DMS 273 (cell line): ENCODE measurements around the gene MORN2.

Experiments used
- DNase-seq: peaks from one replicate; lab custom pipeline; 2025; ENCODE audit not compliant: unreplicated experiment; lab: John Stamatoyannopoulos, UW

Gene MORN2

DNA sequence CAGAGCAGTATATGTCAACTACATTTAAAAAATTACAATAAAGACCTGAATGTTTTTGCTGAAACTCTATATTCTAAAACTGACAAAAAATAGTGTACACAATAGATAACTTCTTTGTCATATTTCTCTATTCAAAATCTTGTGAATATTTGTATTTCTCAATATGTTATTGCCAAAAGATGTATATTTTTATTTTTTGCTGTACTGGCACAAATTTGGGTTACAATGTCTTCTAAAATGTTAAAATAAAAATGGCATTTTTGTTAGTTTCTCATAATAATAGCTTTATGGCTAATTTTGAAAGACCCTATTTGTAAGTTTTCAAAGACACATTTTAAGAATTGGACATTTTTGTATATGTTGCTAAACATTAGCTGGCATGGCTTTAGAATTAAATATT lies 13.3 kb downstream of the MORN2 start:
- DNase-seq = no peak

DNA sequence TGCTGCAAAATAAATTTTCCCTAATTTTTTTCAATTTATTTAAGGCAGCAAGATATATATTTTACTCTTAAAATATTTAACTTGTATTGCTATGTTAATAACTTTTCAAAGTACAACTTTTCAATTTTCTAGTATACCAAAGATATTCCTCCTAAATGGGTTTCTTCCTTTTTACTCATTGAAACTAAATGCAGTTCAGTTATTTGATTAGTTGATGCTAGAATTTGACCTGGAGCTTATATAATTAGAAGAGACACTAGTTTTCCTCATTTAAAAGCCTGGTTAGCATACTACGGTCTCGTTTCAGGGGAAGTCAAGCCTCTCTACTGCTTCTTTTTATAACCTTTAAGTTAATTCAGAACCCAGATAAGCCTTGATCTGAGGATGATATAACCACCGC lies 13.8 kb downstream of the MORN2 start, which contains the start of gene ARHGEF33:
Gene ARHGEF33, plus strand, starts transcription at position 301 of the 400 bp plus-strand sequence. CDS start 29,573 bp downstream, outside the sequence.
- no peak for DNase-seq

DNA sequence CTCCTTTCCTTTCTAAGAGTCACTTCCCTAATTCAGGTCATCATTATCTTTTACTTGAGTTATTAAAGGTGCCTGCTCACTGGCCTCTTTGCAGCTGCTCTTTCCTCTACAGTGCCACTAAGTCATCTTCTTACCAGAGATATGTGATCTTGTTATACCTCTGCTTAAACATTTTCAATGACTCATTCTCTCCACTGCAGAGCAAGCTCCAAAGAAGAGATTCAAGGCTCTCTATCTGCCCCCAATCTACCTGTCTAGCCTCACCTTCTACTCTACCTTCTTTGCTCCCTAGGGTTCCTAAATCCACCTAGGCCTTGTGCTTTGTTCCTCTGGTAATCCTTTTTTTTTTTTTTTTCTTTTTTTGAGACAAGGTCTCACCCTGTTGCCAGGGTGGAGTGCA lies 17.0 kb downstream of the MORN2 start:
- DNase-seq = no peak

GRCh38 chr2:38898256-38898655 lies 22.5 kb downstream of the MORN2 start:
- no peak for DNase-seq

GRCh38 chr2:38900726-38901125 lies 24.9 kb downstream of the MORN2 start:
- DNase-seq = no peak

- no peak for DNase-seq
These were observed 29.5 kb downstream of the MORN2 start for GRCh38 chr2:38905251-38905650.

DNA sequence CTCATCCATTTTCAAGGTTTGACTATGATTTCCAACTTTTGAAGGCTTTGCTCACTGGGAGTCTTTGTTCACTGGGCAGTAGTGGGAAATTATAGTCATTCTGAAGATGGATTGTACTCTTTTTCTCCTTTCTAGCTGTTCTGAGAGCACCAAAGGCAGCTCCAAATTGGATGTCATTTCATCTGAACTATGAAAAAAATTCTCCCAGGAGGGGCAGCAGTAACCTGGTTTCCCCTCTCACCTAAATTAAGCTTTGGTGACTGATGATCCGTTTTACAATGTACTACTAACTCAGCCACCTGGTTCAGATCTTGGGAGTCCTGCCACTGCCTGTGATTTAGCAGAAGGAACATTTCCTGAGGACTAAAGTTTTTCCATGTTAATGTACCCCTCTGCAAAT lies 31.5 kb downstream of the MORN2 start:
- DNase-seq = no peak

GRCh38 chr2:38907743-38908562 lies 32.2 kb downstream of the MORN2 start:
- DNase-seq = no peak

GRCh38 chr2:38909872-38910271 lies 34.1 kb downstream of the MORN2 start:
- no peak for DNase-seq

GRCh38 chr2:38911191-38911590 lies 35.4 kb downstream of the MORN2 start:
- DNase-seq = no peak

GRCh38 chr2:38912619-38913018 lies 36.8 kb downstream of the MORN2 start:
- DNase-seq = no peak

- no peak for DNase-seq
These were observed 46.6 kb downstream of the MORN2 start for GRCh38 chr2:38922389-38922788.

DNA sequence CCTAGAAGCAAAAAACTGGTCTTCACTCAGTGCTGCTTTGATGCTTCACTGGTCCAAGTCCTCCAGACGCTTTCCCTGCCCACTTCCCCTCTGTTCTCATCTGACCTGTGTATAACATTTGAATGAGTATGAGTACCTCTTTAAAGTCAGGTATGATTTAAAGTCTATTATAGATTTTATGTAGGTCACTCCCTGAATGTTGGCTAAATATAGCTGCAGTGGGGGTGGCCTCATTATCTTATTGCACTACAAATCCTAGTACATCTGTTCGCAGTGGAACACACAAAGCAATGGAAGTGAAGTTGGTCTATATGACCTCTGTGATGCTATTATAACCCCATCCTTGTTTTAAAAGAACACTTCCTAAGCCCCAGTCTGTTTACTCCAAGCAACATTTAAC lies 47.1 kb downstream of the MORN2 start:
- DNase-seq = no peak

- DNase-seq = no peak
These were observed 50.2 kb downstream of the MORN2 start for GRCh38 chr2:38925982-38926381.

GRCh38 chr2:38930600-38930999 lies 54.8 kb downstream of the MORN2 start:
- no peak for DNase-seq
